Stimulated activated naive CD4-positive, alpha-beta T cell (primary cell): ENCODE results near the gene CHMP3.
"Not testable (repeated sequence)": the region's sequence is repeated elsewhere in the genome, so short reads cannot be mapped to it uniquely, and the experiment has no call there.

Source experiments
- DNase-seq, 6 experiments: peaks; one replicate each; lab custom pipeline; 2025; lab: John Stamatoyannopoulos, UW

Gene CHMP3

DNA sequence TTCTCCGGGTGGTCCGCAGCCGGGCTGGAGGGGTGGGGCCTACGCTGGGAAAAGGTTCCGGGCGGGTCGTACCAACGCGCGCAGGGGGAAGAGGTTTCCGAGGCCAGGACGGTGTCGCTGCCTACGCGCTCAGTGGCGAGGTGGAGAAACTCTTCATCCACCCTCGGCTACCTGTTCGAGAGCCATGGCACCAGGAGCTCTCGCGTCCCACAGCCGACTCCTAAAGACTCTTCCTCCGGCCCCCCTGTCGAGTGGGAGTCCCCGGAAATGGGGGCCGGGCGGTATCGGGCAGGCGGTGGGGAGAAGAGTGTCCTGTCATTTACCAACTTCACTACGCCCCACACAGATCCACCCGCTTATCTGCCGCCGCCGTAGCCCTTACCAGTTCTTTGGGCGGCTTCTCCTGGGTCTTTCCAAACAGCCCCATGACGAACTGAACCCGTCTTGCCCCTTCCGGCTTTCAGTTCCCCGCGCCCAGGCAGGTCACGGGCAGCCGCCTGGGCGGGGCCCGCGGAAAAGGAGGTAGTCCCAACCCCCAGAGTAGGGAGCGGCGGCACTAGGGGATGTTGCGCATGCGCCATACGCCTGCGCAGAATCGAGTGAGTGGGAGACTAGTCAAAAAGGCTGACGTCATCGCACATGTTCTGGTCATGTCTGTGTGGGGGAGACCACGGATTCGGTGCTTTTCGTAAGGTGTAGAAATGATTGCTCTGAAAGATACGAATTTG is at the start of gene CHMP3:
CHMP3 (minus strand) TSS at position 522 of the 728 bp plus-strand sequence; CDS start at position 427, 95 bp downstream.
- DNase-seq: peak; percentile 90 to 96 (median 95)

- no peak for DNase-seq
These were observed 47.6 kb upstream of the CHMP3 start for GRCh38 chr2:86610871-86611270.

DNA sequence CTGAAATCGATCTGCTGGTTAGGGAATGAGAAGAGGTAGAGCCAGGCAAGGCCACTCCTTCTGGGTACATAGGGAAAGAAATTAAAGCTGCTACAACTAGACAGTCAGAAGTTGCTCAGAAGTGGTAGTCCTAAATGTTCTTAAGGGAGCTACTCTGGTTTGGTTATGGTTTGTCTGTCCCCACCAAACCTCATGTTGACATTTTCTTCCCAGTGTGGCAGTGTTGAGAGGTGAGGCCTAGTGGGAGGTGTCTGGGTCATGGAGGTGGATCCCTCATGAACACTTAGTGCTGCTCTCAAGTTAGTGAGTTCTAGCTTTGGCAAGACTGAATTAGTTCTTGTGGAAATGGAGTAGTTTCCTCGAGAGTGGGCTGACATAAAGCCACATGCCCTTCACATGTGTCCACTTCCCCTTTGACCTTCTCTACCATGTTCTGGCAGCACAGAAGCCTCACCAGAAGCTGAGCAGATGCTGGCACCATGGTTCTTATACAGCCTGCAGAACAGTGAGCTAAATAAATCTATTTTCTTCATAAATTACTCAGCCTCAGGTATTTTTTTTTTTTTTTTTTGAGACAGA is 45.7 kb upstream of the CHMP3 start:
- DNase-seq: no peak

DNA sequence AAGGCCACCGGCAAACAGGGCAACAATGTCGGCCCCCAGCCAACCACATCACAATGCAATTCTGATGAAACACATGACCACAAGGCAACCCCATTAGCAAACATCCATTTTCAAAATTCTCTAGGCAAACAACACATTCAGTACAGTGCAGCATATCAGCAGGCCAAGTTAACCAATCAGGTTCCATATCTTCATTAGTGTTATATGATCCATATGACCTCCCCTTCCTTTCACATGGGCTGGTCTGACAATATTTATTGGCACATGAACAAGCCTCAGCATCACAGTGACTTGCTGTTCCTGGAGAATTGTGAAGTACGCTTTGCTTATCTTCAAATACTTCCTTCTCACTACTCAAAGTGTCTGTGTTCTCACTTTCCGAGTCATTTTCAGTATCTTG is 40.7 kb upstream of the CHMP3 start:
- no peak for DNase-seq

DNA sequence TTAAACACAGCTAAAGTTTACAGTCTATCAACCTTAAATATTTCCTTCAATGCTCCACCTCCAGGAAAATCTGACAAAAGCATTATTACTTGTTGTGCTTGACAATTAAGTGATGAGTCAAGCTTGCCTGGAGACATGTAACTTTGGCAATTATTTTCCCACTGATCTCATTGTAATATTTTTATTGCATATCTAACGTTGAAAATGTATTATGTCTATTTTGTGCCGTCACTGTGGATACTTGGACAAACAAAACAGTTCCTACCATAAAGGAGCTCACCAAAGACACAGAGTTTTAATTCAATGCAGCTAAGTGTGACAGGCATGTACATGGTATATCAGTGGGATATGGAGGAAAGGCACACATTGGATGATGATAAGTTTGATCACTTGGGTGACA is 35.7 kb upstream of the CHMP3 start:
- no peak for DNase-seq

DNA sequence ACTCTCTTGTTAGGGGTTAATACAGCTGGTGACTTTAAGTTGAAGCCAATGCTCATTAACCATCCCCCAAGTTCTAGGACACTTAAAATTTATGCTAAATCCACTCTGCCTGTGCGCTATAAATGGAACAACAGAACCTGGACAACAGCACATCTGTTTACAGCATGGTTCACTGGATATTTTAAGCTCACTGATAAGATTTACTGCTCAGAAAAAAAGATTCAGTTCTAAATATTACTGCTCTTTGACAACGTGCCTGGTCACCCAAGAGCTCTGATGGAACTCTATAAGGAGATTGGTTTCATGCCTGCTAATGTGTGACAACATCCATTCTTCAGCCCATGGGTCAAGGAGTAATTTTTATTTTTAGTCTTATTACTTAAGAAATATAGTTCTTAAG is 32.9 kb upstream of the CHMP3 start:
- no peak for DNase-seq

DNA sequence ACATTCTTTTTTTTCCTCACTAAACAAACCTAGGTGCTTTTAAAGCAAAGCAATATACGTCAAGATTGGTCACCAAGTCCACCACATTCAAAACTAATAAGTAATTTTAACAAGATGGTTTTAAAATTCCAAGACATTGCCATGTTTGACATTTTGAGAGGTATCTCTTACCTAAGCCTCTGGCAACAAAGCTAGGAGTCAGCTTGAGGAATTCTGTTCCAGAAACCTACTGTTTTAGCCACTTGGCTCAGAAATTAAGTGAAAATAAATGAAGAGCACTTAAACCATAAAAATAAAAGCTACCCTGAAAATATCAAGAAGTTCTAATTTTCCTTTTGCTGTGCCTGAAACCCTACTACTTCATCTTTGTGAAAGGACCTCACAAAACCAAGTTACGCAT is 30.0 kb upstream of the CHMP3 start:
- no peak for DNase-seq

DNA sequence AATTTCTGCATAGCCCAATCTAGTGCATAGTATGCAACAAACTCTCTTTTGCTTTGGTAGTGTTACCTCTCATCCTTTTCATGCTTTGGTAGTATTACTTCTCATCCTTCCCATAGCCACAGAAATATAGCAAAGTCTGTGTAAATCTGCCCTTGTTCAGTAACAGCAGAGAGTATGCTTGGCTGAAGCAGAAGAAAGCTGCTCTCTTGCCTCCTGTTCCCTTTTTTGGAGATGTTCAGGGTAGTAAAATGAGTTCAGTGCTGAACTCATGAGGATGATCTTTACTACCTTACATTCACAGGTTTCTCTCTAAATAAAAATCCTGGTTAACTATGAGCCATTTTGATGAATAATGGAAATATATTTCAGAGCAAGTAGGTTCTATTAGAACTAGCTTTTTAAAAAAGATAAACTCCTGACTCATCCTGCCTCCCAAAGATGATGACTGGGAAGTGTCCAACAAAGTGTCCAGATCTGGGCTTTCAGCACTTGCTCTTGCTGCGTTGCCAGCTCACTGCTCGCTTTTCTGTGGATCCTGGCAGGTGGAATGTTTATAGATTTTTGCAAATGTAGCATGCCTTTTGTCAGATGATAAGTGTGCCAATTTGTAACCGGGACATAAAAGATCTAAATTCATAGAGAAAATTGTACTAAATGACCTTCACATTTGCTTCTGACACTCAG is 29.4 kb upstream of the CHMP3 start:
- DNase-seq: no peak

DNA sequence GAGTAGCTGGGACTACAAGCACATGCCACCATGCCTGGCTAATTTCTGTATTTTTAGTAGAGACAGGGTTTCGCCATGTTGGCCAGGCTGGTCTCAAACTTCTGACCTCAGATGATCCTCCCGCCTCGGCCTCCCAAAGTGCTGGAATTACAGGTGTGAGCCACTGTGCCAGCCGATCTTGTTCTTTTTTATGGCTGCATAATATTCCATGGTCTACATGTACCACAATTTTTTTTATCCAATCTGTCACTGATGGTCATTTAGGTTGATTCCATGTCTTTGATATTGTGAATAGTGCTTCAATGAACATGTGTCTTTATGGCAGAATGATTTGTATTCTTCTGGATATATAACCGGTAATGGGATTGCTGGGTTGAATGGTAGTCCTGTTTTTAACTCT is 26.5 kb upstream of the CHMP3 start:
- not testable (repeated sequence) for DNase-seq

DNA sequence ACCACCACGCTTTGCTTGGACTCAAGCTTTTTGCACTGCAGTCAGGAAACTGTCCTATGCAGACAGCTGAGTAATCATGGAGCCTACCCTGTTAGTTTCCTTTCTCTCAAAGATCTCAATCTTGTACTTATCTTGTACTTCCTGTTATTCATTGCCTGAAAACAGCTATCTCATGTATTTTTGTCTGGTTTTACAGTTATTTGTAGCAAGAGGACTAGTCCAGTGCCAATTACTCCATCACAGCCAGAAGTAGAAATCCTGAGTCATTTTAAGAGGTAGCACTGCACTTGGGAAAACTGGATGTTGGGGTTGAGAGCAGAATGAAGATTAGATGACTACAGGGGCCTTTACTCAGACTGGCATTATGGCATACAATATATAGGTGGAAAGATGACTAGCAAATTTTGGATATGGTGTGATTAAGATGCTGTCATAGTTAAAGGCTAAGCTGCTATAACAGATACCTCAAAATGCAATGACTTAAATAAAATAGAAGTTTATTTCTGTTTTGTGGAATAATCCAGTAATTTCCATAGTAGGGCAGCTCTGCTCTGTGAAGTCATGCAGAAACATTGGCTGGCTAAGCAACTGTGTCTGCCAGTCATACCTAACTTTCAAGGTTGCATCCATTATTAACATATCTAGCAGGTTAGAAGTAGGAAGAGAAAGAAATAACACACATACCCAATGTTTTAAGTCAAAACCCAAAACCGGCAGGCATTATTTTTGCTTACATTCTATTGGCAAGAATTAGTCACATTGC is 21.1 kb upstream of the CHMP3 start:
- peak in 3 of 6 experiments; percentile 24 to 42 (median 25) for DNase-seq

DNA sequence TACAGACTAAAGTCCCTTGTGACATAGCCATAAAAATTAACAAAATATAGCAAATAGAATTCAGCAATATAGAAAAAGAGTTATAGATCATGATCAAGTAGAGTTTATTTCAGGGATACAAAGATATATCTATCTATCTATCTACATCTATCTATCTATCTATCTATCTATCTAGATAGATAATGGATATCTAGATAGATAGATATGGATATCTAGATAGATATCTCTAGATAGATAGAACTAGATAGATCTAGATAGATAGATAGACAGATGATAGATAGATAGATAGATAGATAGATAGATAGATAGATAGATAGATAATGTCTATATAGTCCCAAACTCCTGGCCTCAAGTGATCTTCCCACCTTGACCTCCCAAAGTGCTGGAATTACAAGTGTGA is 17.3 kb upstream of the CHMP3 start:
- no peak for DNase-seq

DNA sequence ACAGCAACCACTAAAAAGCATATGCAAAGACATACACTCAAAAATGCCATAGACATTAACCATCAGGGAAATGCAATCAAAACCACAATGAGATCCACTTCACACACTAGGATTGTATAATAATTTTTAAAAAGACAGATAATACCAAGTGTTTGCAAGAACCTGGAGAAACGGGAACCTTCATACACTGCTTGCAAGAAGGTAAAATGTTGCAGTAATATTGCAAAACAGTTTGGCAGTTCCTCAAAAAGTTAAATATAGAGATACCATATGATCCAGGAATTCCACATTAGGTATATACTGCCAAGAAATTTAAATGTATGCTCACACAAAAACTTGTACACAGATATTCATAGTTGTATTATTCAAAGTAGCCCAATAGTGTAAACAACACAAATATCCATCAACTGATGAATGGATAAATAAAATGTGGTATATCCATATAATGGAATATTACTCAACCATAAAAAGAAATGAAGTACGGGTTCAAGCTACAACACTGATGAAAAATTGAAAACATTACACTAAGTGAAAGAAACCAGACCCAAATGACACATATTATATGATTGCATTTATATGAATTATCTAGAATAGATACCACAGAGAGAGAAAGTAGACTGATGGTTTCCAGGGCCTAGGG is 14.7 kb upstream of the CHMP3 start:
- no peak for DNase-seq

GRCh38 chr2:86570059-86570458 is 6.8 kb upstream of the CHMP3 start:
- no peak for DNase-seq

DNA sequence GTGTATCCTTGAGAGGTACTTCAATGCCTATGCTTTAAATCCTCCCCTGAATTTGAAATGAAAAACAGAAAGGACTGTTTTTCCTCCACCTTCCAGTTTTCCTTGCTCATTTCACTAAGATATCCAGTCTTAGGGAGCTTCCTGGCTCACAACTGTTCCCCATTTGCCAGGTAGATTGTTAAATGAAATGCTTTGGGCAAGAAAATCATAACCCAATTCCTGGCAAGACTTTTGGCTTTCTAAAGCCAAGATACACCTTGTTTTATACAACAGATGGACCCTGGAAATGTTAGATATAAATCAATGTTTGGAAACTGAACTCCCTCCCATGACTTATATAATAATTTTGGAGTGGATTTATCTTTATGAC is 3.6 kb upstream of the CHMP3 start:
- DNase-seq: no peak

DNA sequence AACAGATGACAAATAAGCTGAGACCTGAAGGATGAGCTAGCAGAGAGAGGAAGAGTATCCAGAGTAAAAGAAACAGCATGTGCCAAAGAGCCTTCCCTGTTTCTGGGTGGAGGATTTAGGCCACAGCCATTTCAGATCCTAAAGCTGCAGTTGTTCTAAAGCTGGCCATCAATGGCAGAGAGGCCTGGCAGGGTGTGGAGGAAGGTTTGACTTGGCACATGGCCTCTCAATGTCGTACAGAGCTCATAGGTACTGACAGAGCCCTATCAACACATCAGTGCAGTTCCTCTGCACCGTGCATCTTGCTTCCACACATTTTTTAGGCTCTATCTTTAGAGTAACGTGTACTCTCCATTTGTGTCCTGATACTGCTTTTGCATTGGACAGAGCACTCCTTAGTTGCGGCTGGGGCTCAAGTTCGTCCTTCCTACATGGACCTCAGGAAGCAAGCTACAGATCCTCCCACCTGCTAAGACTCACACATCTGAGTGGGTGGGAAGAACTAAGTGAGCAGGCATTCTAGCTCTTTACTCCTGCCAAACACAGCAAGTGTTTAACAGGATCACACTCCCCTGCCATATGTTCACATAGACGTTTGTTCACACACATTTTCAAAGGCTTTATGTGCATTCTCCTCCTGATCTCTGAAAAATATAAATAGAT is 3.0 kb upstream of the CHMP3 start:
- DNase-seq: no peak

DNA sequence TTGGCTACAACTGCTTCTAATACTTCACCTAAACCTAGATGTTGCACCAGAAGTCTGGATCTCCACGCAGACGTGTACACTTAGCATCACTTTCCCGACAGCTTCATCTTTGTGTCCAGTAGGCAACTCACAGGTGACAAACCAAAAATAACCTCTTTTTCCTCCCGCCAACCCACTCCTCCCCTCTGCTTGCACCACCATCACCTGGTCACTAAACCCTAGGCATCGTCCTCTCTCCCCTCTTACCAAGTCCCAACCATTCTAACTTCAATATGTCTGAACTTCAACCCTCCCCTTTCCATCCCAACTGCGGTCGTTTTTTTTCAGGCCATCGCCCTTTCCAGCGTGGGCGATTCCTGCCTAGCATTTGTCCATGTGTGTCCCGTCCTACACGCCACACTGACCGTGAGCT is 413 bp upstream of the CHMP3 start:
- DNase-seq: no peak

DNA sequence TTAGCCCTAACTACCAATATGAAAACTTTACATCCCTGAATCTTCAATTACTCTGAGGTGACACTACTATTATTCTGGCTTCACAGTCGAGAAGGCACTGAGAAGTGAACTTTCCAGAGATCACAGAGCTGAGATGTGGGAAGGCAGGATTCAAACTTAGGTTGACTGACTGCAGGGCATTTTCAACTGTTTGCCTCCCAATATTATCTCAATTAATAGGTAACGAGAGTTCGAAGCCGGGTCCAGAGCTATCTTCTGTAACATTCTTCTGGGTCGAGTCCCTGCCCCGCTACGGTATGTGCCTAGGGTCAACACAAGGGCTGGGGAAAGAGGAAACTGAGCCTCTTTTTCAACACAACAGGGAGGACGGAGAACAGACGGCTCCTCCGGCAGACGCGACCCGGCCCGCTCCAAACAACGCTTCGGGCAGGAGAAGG is 740 bp downstream of the CHMP3 start:
- no peak for DNase-seq

DNA sequence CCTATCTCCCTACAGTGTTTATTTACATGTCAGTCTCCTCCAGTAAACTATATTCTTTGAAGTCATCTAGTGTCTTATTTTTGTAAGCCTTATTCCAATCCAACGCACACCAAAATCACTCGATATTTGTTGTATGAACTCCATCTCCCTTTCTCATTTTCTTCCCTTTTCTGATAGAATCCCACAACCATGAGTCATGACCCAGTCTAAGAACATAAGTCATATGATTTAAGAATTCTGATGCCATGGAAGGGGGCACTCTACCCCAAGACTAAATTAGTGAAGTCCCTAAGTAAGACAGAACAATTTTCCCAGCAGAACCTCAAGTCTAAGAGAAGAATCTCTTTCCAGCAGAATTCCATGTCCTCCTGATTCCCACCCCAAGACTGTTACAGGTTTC is 5.4 kb downstream of the CHMP3 start:
- DNase-seq: no peak

- no peak for DNase-seq
These were observed 6.7 kb downstream of the CHMP3 start for GRCh38 chr2:86556508-86556907.

DNA sequence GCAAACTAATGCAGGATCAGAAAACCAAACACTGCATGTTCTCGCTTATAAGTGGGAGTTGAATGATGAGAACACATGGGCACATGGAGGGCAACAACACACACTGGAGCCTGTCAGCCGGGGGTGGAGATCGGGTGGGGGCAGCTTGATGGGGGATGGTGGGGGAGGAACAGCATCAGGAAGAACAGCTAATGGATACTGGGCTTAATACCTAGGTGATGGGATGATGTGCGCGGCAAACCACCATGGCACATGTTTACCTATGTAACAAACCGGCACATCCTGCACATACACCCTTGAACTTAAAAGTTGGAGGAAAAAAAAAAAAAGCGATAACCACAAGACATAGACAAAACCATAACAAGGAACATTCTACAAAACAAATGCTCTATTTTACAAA is 10.4 kb downstream of the CHMP3 start:
- peak; percentile 10 to 74 (median 52) for DNase-seq

DNA sequence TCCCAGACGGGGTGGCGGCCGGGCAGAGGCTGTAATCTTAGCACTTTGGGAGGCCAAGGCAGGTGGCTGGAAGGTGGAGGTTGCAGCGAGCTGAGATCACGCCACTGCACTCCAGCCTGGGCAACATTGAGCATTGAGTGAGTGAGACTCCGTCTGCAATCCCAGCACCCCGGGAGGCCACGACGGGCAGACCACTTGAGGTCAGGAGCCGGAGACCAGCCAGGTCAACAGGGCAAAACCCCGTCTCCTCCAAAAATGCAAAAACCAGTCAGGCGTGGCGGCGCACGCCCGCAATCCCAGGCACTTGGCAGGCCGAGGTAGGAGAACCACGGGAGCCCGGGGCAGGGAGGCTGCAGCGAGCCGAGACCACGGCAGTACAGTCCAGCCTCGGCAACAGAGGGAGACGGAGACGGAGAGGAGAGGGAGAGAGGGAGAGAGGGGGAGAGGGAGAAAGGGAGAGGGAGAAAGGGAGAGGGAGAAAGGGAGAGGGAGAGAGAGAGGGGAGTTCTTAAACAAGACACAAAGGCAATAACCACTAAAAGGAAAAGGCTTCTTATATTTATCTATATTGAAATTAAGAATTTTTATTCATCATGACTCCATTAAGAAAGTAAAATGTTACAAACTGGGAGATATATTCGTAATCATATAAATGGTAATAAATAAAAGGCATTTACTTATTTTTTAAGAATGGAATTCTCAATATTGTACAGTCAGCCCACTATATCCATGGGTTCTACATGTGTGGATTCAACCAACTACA is 13.1 kb downstream of the CHMP3 start:
- not testable (repeated sequence) for DNase-seq
